DOHH2 (cell line): ENCODE data around the gene WDR31.

Source experiments
- H3F3A ChIP-seq: fragments of 200-600 bp; sonication (generic), shearing (Covaris generic); 2 replicates; pipeline ENCODE4 v1.6.0; 2016; ENCODE audit warnings: antibody characterized with exemption, mild to moderate bottlenecking; ENCODE audit not compliant: control insufficient read depth, insufficient read depth
- H3K27ac ChIP-seq: fragments of 200-600 bp; sonication (generic); 2 replicates; pipeline ENCODE4 v1.5.1; 2014; ENCODE audit warnings: low read depth, mild to moderate bottlenecking, low read length, moderate library complexity
- H3K27me3 ChIP-seq: fragments of 200-600 bp; sonication (generic); 2 replicates; pipeline ENCODE4 v1.6.1; 2014; ENCODE audit warnings: mild to moderate bottlenecking, low read length, mixed read lengths; ENCODE audit not compliant: control insufficient read depth
- H3K36me3 ChIP-seq: fragments of 200-600 bp; sonication (generic); 2 replicates; pipeline ENCODE4 v1.6.1; 2014; ENCODE audit warnings: mild to moderate bottlenecking, low read length, moderate library complexity, mixed read lengths; ENCODE audit not compliant: control insufficient read depth
- H3K4me1 ChIP-seq: fragments of 200-600 bp; sonication (generic); 2 replicates; pipeline ENCODE4 v1.6.1; 2014; ENCODE audit warnings: mild to moderate bottlenecking, low read length, mixed read lengths; ENCODE audit not compliant: control insufficient read depth
- H3K4me2 ChIP-seq: fragments of 200-600 bp; sonication (generic); 2 replicates; pipeline ENCODE4 v1.6.0; 2014; ENCODE audit warnings: mild to moderate bottlenecking, low read length, moderate library complexity
- H3K4me3 ChIP-seq: fragments of 200-600 bp; sonication (generic); 2 replicates; pipeline ENCODE4 v1.5.1; 2014; ENCODE audit warnings: mild to moderate bottlenecking, low read length, mixed read lengths
- H3K79me2 ChIP-seq: fragments of 200-600 bp; sonication (generic); 2 replicates; pipeline ENCODE4 v1.6.1; 2014; ENCODE audit warnings: mild to moderate bottlenecking, low read length, mixed read lengths; ENCODE audit not compliant: control insufficient read depth
- H3K9me2 ChIP-seq: fragments of 200-600 bp; sonication (generic); replicated peaks from 2 replicates; pipeline ENCODE4 v1.6.1; 2014; ENCODE audit warnings: mild to moderate bottlenecking, low read length, mixed read lengths; ENCODE audit not compliant: control insufficient read depth
- H3K9me3 ChIP-seq: fragments of 200-600 bp; sonication (generic); 2 replicates; pipeline ENCODE4 v1.6.1; 2014; ENCODE audit warnings: antibody characterized with exemption, low read length, mixed read lengths; ENCODE audit not compliant: control insufficient read depth, insufficient read depth
- H4K20me1 ChIP-seq: fragments of 200-600 bp; sonication (generic); 2 replicates; pipeline ENCODE4 v1.6.0; 2014; ENCODE audit warnings: low read depth, mild to moderate bottlenecking, antibody characterized with exemption, low read length, moderate library complexity; ENCODE audit not compliant: control insufficient read depth, insufficient read depth
- EZH2phosphoT487 ChIP-seq: fragments of 200-600 bp; sonication (generic); IDR thresholded peaks from 2 replicates; pipeline ENCODE4 v1.6.1; 2017; ENCODE audit warnings: borderline replicate concordance, mild to moderate bottlenecking, antibody characterized with exemption, low read length, moderate library complexity, mixed read lengths
- TF ChIP-seq, protein P1 (sequence below): fragments of 200-600 bp; sonication (generic); IDR thresholded peaks from one replicate; pipeline ENCODE4 v1.5.1; 2014; ENCODE audit warnings: antibody characterized with exemption, mild to moderate bottlenecking, low read depth, low read length; ENCODE audit not compliant: poor library complexity, severe bottlenecking

The WDR31 gene

DNA sequence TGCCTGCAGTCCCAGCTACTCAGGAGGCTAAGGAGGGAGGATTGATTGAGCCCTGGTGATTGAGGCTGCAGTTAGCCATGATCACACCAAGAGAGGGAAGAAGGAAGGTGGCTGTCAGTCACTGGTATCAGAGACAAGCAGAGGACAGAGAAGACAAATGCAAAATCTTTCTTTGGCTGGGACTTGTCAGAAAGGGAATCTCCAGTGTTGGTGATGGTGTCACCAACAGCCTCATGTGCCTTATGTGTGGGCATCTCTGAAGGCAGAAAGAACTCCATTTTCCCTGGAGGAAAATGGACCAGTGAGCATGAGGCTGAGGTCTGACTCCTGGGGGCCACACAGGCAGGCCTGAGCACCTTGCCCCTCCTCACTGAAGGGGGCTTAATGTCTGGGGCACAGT lies 24.8 kb downstream of the WDR31 start:
- Histone ChIP-seq H3F3A (no peaks in the 10 kb centered on the region), H3K27ac (no peak overlapping the region), H3K36me3 (no peaks in the 10 kb centered on the region), H3K4me3 (no peak overlapping the region), H3K4me1 (no peaks in the 10 kb centered on the region), H3K9me2 (no peaks in the 10 kb centered on the region), H3K79me2 (no peaks in the 10 kb centered on the region), H3K9me3 (no peaks in the 10 kb centered on the region), H3K4me2 (no peak overlapping the region), H3K27me3 (peaks cover 17% of the 10 kb centered on the region), H4K20me1 (no peaks in the 10 kb centered on the region)
- TF ChIP-seq, protein P1, sequence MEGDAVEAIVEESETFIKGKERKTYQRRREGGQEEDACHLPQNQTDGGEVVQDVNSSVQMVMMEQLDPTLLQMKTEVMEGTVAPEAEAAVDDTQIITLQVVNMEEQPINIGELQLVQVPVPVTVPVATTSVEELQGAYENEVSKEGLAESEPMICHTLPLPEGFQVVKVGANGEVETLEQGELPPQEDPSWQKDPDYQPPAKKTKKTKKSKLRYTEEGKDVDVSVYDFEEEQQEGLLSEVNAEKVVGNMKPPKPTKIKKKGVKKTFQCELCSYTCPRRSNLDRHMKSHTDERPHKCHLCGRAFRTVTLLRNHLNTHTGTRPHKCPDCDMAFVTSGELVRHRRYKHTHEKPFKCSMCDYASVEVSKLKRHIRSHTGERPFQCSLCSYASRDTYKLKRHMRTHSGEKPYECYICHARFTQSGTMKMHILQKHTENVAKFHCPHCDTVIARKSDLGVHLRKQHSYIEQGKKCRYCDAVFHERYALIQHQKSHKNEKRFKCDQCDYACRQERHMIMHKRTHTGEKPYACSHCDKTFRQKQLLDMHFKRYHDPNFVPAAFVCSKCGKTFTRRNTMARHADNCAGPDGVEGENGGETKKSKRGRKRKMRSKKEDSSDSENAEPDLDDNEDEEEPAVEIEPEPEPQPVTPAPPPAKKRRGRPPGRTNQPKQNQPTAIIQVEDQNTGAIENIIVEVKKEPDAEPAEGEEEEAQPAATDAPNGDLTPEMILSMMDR = no peak
- no peak for TF ChIP-seq EZH2phosphoT487

DNA sequence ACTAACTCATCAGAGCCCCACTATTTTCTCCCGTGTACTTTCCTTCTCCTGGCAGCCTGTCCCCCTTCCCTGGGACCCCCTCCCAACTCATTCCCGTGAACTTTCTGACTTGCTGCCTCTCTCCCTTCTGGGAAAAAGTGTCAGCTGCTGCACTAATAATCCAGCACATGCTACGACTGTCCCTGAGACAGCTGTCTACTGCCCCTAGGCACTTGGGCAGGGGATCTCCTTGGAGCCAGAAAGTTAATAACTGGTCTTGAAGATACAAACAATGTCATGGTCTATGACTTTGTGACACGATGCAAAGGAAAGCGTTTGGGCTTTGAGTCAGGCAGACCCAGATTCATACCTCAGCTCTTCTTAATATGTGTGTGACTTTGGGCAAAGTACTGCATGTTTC lies 26.8 kb downstream of the WDR31 start:
- Histone ChIP-seq H3K79me2 (no peaks in the 10 kb centered on the region), H3F3A (no peaks in the 10 kb centered on the region), H3K4me3 (no peak overlapping the region), H3K4me1 (no peaks in the 10 kb centered on the region), H3K9me3 (no peaks in the 10 kb centered on the region), H4K20me1 (no peaks in the 10 kb centered on the region), H3K27me3 (peaks cover 10% of the 10 kb centered on the region; the same call in 1 of the 2 replicates), H3K36me3 (no peaks in the 10 kb centered on the region), H3K4me2 (no peak overlapping the region), H3K9me2 (no peaks in the 10 kb centered on the region), H3K27ac (no peak overlapping the region)
- TF ChIP-seq, protein P1 = no peak
- TF ChIP-seq EZH2phosphoT487 = no peak

DNA sequence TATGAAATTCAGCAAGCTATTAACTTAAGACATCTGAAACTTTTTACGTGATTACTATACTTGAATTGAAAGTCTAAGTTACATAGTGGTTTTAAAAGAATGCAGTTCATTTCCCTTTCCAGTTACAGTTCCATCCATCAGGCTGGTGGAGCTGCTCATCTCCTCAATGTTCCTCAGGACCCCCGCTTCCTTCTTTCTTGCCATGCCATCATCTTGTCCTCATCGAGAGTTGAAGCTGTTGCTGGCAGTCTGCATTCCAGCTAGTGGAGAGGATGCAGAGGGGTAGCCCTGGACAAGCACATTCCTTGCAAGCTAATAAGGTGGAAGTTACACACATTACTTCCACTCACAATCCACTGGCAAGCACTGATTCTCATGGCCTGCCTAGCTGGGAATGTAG lies 28.1 kb downstream of the WDR31 start:
- no peaks in the 10 kb centered on the region for H3K9me2 ChIP-seq
- no peaks in the 10 kb centered on the region for H3K36me3 ChIP-seq
- TF ChIP-seq EZH2phosphoT487 = no peak
- TF ChIP-seq, protein P1 = no peak
- H3K27ac ChIP-seq = no peak overlapping the region
- no peaks in the 10 kb centered on the region for H3F3A ChIP-seq
- H3K4me1 ChIP-seq = no peaks in the 10 kb centered on the region
- peaks cover 6% of the 10 kb centered on the region; the same call in 1 of the 2 replicates for H3K27me3 ChIP-seq
- H3K4me2 ChIP-seq = no peak overlapping the region
- H4K20me1 ChIP-seq = no peaks in the 10 kb centered on the region
- H3K9me3 ChIP-seq = no peaks in the 10 kb centered on the region
- H3K4me3 ChIP-seq = no peak overlapping the region
- no peaks in the 10 kb centered on the region for H3K79me2 ChIP-seq
